Activated naive CD4-positive, alpha-beta T cell treated with anti-CD3 and anti-CD28 coated beads, Interleukin-2, amount 50 U/mL, for 72 hours (primary cell): ENCODE measurements around the gene WNT5B. TPM values are rescaled to one million over a fixed set of nuclear protein-coding genes. Genes with fewer than 3 reads are reported as not detected.

Experiments
- ATAC-seq, 2 donors: fragments of 150-1000 bp; cut with Tn5 transposase; 2 replicates each; pipeline ENCODE4 v1.10.0; 2021; ENCODE audit warnings: mild to moderate bottlenecking in 2 of 2, moderate library complexity in 2 of 2
- DNase-seq, 2 donors: peaks; one replicate each; pipeline ENCODE4 v3.0.0; 2021 to 2022; ENCODE audit warnings: low spot score in 2 of 2
- H3K27ac Mint-ChIP-seq, 2 donors: one replicate each; pipeline ENCODE4 v1.8.0; 2022; ENCODE audit warnings: mild to moderate bottlenecking in 2 of 2, mixed read lengths in 2 of 2
- H3K36me3 Mint-ChIP-seq, 2 donors: one replicate each; pipeline ENCODE4 v1.8.0; 2022; ENCODE audit warnings: mixed read lengths in 2 of 2
- H3K9me3 Mint-ChIP-seq, 2 donors: one replicate each; pipeline ENCODE4 v1.8.0; 2022; ENCODE audit warnings: mixed read lengths in 2 of 2
- total RNA-seq, 2 donors: library from RNA; stranded (reverse); gene quantifications; one replicate each; pipeline ENCODE4 v1.2.3, GENCODE V29; 2022

Gene WNT5B
- total RNA-seq: under 1 TPM in 1 of 2 donors, not detected in 1; 0.18 TPM

GRCh38 chr12:1628666-1629337, at the start of gene WNT5B:
Gene WNT5B (plus strand): TSS chr12:1629231. CDS start chr12:1631355, 2,124 bp downstream.
- H3K36me3 Mint-ChIP-seq: peaks cover 0 to 7% of the 10 kb centered on the region in 2 donors
- ATAC-seq (no peak), DNase-seq (no peak)
- no peaks in the 10 kb centered on the region for H3K9me3 Mint-ChIP-seq
- no peak within 1 kb of the TSS for H3K27ac Mint-ChIP-seq

- H3K27ac Mint-ChIP-seq: no peak overlapping the region
- no peak for DNase-seq
- H3K9me3 Mint-ChIP-seq: no peaks in the 10 kb centered on the region
- no peaks in the 10 kb centered on the region for H3K36me3 Mint-ChIP-seq
- ATAC-seq: no peak
These were observed 49.2 kb upstream of the WNT5B start for GRCh38 chr12:1579651-1580435.

DNA sequence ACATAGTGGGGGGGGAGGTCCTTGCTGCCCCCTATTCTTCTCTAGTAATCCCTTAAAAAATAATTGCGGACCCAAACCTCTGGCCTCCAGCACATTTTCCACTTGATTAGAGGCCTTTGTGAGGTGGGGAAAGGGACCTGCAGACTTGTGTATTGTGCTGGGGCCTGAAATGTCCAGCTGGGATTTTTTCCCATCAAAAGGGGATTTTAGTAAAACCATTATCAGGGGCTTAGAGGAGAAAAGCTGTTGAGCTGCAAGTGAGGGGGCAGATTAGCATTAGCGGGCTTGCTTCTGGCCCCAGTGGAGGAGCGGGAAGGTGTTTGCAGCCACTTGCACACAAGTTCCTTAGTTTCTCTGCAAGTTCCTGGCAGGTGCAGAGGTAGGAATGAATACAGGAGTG, 48.5 kb upstream of the WNT5B start:
- DNase-seq (no peak), ATAC-seq (no peak)
- H3K9me3 Mint-ChIP-seq: no peaks in the 10 kb centered on the region
- H3K36me3 Mint-ChIP-seq: no peaks in the 10 kb centered on the region
- H3K27ac Mint-ChIP-seq: no peak overlapping the region

DNA sequence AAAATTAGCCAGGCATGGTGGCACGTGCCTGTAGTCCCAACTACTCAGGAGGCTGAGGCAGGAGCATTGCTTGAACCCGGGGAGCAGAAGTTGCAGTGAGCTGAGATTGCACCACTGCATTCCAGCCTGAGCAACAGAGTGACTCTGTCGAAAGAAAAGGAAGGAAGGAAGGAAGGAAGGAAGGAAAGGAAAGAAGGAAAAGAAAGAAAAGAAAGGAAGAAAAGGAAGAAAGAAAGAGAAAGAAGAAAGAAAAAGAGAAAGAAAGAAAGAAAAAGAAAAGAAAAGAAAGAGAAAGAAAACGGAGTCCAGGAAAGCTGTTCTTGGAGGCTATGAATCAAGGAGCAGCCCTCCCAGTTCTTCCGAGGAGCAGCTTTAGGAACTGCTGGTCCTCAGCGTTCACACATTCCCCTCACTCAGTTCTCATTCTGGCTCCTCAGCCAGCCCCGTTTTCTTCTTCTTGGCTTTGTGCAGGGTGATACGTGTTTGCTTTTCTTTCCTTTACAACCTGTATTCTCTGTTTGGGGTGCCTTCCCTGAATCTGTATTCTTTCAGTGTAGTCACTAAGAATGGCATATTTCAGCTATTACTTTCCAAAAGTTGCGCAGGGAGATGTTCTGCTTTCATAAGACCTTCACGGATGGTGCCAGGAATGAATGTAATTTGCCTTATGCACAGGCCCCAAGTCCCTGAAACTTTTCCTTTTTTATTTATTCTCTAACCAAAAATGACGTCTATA, 46.9 kb upstream of the WNT5B start:
- Mint-ChIP-seq H3K36me3 (no peaks in the 10 kb centered on the region), H3K27ac (no peak overlapping the region), H3K9me3 (no peaks in the 10 kb centered on the region)

DNA sequence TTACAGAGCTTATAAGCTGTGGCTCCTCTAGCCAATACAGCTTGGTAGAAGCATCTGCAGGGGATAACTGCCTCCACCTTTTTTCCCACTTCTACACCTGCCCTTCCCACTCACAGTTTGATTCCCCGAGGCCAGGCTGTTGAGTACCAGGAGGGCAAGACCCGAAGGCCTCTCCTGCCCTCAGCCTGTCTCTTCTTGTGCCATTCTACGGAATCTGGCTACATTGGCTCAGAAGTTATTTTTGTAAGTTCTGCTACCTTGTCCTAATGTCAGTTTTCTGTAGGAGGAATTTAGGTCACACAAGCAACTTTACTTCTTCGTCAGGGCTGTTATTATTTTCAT, 46.4 kb upstream of the WNT5B start:
- no peak overlapping the region for H3K27ac Mint-ChIP-seq
- no peaks in the 10 kb centered on the region for H3K36me3 Mint-ChIP-seq
- ATAC-seq (no peak), DNase-seq (no peak)
- no peaks in the 10 kb centered on the region for H3K9me3 Mint-ChIP-seq

More for the DNA sequence above, 46.9 kb upstream of the WNT5B start:
- DNase-seq (no peak), ATAC-seq (no peak)

GRCh38 chr12:1583421-1584078, 45.5 kb upstream of the WNT5B start:
- Mint-ChIP-seq H3K27ac (no peak overlapping the region), H3K36me3 (no peaks in the 10 kb centered on the region), H3K9me3 (no peaks in the 10 kb centered on the region)
- ATAC-seq (peak; percentile 80 to 84), DNase-seq (peak in 1 of 2 donors; percentile 71)

- Mint-ChIP-seq H3K9me3 (no peaks in the 10 kb centered on the region), H3K27ac (no peak overlapping the region), H3K36me3 (no peaks in the 10 kb centered on the region)
- ATAC-seq: no peak
- no peak for DNase-seq
These were observed 44.7 kb upstream of the WNT5B start for GRCh38 chr12:1584326-1584725.

DNA sequence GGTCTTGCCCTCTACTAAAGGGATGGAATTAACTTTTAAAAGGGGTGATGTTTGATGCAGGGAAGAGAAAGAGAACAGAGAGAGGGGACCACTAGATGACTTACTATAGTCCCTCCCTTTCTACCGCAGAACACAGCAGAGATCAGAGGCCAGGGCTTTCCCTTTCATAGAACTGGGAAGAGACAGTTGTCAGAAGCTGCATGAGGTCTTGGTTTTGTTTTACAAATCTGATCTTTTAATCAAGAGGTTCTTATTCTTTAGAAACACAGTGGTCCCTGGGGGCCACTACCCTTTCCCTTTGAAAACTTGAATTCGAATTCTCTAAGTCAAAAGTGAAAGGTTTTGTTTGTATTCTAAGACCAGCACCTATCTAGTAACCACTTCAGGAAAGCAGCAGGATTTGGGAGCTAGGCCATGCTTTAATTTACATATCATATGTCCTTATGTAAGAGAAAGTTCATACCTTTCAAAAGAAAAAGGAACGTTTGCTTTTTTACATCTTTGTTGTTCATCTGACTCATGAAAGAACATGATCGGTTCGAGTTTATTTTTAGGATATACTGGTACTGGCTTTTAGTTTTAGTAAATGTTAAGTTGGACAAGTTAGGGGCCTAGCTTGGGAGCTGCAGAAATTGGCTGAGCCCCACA, 41.0 kb upstream of the WNT5B start:
- Mint-ChIP-seq H3K9me3 (no peaks in the 10 kb centered on the region), H3K27ac (peak overlapping the region in 1 of 2 donors; percentile 19), H3K36me3 (peaks cover 20 to 22% of the 10 kb centered on the region in 2 donors)
- DNase-seq (no peak), ATAC-seq (peak in 1 of 2 donors; percentile 19)

- peaks cover 23 to 26% of the 10 kb centered on the region in 2 donors for H3K36me3 Mint-ChIP-seq
- H3K27ac Mint-ChIP-seq: peak overlapping the region in 1 of 2 donors; percentile 75
- ATAC-seq (no peak), DNase-seq (no peak)
- no peaks in the 10 kb centered on the region for H3K9me3 Mint-ChIP-seq
These were observed 40.5 kb upstream of the WNT5B start for GRCh38 chr12:1588575-1588947.

- Mint-ChIP-seq H3K27ac (peak overlapping the region; percentile 9 to 95), H3K9me3 (no peaks in the 10 kb centered on the region), H3K36me3 (peaks cover 31 to 33% of the 10 kb centered on the region in 2 donors)
- DNase-seq (no peak), ATAC-seq (no peak)
These were observed 38.6 kb upstream of the WNT5B start for GRCh38 chr12:1590221-1590979.

- H3K27ac Mint-ChIP-seq: peak overlapping the region; percentile 9 to 95
- peak in 1 of 2 donors; percentile 20 for DNase-seq
- ATAC-seq: no peak
- H3K36me3 Mint-ChIP-seq: peaks cover 33 to 35% of the 10 kb centered on the region in 2 donors
- no peaks in the 10 kb centered on the region for H3K9me3 Mint-ChIP-seq
These were observed 38.0 kb upstream of the WNT5B start for GRCh38 chr12:1591034-1591433.

DNA sequence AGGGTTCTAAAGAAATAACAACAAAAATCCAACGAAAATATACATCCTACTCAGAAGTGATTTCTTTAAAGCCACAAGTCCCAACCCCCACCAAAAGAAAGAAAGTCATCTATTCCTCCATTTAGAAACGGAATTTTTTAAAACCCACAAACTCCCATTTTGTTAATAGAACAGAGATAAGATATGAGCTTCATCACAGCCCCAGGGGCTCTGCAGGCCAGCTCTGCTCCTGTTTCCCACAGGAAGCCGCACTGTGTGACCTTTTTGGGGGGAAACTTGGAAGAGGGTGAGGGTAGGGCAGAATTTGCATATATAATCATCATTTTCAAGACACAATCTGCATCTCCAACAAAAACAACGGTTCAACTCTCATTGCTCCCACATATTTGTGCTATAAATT, 37.5 kb upstream of the WNT5B start:
- no peaks in the 10 kb centered on the region for H3K9me3 Mint-ChIP-seq
- no peak for ATAC-seq
- H3K36me3 Mint-ChIP-seq: peaks cover 33 to 35% of the 10 kb centered on the region in 2 donors
- DNase-seq: no peak
- H3K27ac Mint-ChIP-seq: peak overlapping the region; percentile 93 to 95

- DNase-seq (peak; percentile 62 to 80), ATAC-seq (peak; percentile 58 to 73)
- Mint-ChIP-seq H3K36me3 (peaks cover 33 to 35% of the 10 kb centered on the region in 2 donors), H3K27ac (peak overlapping the region; percentile 93 to 95), H3K9me3 (no peaks in the 10 kb centered on the region)
These were observed 36.4 kb upstream of the WNT5B start for GRCh38 chr12:1592444-1593173.

DNA sequence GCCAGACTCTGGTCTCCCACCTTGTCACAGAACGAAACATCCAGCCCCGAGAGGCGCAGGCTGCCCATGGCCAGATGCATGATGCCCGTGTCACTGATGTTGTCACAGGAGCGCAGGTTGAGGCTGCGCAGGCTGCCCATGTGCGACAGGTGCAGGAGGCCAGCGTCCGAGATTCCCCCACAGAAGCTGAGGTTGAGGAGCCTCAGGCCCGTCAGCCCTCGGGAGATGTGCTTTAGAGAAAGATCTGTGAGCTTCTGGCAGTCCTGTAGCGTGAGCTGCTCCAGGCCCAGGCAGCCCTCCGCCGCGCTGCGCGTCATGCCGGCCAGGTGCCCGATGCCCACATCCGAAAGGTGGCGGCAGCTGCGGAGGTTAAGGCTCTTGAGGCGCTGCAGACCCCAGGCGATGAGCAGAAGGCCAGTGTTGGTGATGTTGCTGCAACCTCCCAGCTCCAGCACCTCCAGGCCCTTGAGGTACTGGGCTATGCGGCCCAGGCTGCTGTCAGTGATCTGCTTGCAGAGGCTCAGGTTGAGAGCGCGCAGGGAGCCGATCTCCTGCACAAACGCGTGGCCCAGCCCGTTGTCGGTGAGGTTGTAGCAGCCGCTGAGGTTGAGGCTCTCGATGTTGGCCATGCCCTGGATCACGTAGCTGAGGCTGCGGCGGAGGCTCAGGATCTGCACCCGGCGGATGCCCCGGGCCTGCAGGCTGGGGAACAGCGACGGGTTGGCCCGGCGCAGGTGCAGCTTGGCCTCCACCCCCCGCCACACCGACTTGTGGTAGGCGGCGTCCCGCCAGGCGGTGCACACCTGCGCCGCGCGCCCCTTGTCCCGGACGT, 35.6 kb upstream of the WNT5B start:
- Mint-ChIP-seq H3K27ac (peak overlapping the region; percentile 93 to 95), H3K36me3 (peaks cover 33 to 35% of the 10 kb centered on the region in 2 donors), H3K9me3 (peaks cover 0 to under 1% of the 10 kb centered on the region in 2 donors)
- ATAC-seq (peak; percentile 2 to 25), DNase-seq (peak; percentile 50 to 67)
